NCI-H146 treated with DMSO at 0.1 percent for 48 hours (cell line): ENCODE data around the gene PAK1.
"Not testable (repeated sequence)": the region's sequence is repeated elsewhere in the genome, so short reads cannot be mapped to it uniquely, and the experiment has no call there.

Source experiments
- DNase-seq: peaks from one replicate; lab custom pipeline; 2025; ENCODE audit not compliant: unreplicated experiment; lab: John Stamatoyannopoulos, UW

PAK1 gene

DNA sequence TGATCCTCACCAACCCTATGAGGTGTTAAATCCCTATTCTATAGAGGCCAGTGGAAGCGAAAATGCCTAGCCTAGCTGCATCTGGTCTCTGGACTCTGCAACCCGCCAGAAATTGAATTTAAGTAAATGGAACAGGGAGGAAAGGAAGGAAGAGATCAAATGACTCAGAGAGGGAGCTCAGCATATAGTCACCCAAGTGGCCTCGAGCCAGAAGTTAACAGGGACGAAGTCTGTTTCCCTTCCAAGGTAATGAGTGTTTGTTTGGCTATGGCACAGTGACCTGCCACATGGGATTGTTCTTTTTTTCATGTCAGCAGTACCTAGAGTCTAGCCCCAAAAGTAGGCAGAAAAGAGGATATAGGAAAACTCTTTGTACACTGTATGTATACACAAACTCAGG, 66.3 kb downstream of the PAK1 start:
- DNase-seq, result no peak

DNA sequence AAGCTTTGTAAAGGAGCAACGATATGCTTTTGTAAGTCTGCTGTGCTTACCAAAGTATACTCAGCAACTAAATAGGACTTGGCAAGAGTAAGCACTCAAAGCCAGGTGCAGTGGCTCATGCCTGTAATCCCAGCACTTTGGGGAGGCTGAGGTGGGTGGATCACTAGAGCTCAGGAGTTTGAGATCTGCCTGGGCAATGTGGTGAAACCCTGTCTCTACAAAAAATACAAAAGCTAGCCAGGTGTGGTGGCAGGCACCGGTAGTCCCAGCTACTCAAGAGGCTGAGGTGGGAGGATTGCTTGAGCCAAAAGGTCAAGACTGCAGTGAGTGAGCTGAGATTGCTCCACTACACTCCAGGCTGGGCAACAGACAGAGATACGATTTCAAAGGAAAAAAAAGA, 67.5 kb downstream of the PAK1 start:
- no peak for DNase-seq

DNA sequence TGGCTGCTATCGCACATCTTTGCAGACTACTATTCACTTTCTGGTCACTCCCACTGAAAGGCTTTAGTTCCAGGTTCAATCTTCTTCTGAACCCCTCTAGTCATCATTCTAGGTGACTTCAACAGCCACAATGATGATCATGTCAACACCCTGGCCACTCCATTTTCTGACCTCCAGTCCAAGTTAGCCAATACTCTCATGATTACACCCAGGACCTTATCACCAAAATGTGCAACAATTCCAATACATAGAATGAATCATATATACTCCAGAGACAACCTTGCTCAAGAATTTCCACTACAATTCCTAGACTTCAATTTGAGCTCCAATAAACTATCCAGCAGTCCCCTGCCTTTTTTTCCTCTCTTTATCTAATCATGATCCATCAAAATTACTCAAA, 70.7 kb downstream of the PAK1 start:
- DNase-seq, result no peak

- no peak for DNase-seq
Measured at GRCh38 chr11:77402218-77402556, 71.7 kb downstream of the PAK1 start.

GRCh38 chr11:77401486-77402217, 72.2 kb downstream of the PAK1 start:
- DNase-seq, result peak; percentile 66

GRCh38 chr11:77400775-77401449, 73.0 kb downstream of the PAK1 start:
- DNase-seq, result no peak

DNA sequence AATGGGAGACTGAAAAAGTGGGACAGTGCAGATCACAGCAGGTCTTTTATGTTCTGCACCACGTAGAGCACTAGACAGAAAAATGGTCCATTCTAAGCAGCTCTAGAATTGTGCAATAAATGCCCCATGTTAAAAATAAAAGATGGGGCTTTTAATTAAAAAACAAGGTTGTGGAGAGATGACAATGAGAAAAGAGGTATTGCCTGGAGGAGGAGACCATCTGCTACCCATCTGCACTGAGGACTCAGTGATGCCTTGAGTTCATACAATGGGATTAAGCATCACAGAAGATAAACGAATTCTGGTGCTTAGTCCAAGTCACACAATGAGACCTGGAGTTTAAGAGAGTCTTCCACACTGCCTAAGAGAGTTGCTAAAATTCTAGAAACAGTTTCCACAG, 73.6 kb downstream of the PAK1 start:
- DNase-seq, result no peak

DNA sequence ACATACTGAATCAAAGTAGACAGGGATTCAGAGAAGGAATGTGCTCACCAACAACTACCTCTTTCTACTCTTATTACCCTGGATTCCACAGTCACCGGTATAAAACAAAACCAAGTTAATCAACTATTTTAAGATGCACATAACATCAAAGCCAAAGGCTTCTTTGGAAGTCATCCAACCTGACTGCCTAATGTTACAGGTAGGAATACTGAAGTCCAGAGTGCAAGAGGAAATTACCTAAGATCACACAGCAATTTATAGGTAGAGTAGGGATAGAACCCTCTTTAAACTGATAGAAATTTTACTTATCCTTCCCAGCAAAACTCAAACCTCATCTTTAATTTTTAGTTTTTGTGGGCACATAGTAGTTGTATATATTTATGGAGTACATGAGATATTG, 76.3 kb downstream of the PAK1 start:
- no peak for DNase-seq

DNA sequence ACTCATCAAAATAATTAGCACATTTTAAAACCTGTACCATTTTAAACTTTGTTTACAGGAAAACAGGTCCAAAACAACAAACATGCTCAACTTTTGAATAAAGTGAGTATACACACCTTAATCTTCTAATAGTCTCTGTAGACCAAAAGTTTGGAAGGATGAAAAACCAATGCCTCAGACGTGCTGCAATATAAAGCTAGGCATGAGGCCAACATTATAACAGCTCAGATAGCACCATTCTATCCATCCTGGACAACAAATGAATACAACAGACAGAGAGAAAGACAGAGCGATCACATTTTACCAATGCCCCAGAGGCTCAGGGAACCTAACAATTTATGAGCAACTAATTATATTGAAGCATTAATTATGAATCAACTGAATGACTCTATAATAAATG, 77.0 kb downstream of the PAK1 start:
- no peak for DNase-seq

DNA sequence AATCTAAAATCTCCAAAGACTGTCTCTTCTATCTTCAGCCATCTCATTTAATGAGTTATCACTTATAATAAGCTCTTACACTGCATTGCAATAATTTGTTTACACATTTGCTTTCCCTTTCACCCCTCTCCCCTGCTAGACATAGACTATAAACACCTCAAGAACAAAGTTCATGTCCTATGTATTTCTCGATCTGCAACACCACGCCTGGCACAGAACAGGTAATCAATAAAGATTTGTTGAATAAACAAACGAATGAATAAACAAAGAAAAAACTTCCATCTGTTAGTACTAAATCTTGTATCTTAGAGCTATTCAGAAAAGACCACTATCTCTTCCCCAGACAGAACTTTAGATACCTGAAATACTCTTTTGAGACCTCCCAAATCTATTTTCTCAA, 77.6 kb downstream of the PAK1 start:
- no peak for DNase-seq

- no peak for DNase-seq
Measured at GRCh38 chr11:77395460-77396173, 78.3 kb downstream of the PAK1 start.

GRCh38 chr11:77392842-77393241, 81.1 kb downstream of the PAK1 start:
- no peak for DNase-seq

- no peak for DNase-seq
Measured at GRCh38 chr11:77387701-77388100, 86.2 kb downstream of the PAK1 start.

DNA sequence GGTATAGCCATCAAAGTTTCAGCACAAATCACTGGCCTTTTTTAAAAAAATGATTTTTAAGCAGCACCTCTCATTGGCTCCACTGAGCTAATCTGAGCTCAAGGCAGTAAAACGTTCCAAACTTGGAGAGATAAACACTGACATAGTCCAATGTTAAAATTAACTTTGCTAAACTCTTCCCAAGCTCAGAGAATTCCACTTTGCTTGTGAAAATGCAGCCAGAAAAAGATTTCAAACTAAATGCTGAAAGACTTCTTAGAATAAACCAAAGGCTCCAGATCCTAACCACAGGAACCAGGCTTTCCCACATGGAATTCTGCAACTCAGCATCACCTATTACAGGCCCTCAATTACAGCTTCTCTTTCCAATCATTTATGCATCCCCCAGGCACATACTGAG, 87.7 kb downstream of the PAK1 start:
- no peak for DNase-seq

GRCh38 chr11:77385255-77385771, 88.6 kb downstream of the PAK1 start:
- not testable (repeated sequence) for DNase-seq

DNA sequence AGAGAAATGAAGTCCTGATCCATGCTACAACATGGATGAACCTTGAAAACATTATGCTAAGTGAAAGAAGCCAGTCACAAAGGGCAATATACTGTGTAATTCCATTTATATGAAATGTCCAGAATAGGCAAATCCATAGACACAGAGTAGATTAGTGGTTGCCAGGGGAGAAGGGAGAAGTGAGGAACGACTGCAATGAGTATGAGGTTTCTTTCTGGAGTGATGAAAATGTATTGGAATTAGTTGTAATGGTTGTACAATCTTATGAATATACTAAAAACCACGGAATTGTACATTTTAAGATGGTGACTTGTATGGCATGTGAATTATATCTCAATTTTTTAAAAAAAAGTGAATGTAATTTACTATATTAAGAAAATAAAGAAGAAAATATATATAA, 89.3 kb downstream of the PAK1 start:
- DNase-seq, result no peak

DNA sequence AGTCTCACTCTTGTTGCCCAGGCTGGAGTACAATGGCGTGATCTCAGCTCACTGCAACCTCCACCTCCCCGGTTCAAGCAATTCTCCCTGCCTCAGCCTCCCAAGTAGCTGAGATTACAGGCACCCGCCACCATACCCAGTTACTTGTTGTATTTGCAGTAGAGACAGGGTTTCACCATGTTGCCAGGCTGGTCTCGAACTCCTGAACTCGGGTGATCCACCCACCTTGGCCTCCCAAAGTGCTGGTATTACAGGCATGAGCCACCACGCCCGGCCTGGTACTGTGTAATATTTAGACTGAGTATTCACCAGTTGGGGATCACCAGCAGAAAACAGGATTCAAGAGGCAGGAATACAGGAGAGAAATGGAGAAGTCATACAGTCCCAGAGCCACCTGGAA, 90.5 kb downstream of the PAK1 start:
- not testable (repeated sequence) for DNase-seq

GRCh38 chr11:77381729-77382665, 91.9 kb downstream of the PAK1 start:
- DNase-seq, result no peak

DNA sequence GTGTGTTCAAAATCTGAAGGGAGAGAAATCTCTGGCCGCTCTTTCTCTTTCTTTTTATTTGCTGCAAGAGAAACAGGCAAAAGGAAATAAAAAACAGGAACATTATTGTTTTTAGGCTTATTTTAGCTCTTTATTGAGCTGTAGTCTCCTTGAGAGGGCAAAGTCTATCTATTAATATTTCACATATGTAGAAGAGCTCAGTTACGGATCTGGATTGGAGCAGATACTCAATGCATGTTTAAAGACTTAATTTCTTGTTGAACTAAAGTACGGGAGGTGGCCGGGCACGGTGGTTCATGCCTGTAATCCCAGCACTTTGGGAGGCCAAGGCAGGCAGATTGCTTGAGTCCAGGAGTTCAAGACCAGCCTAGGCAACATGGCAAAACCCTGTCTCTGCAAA, 94.0 kb downstream of the PAK1 start:
- no peak for DNase-seq

- no peak for DNase-seq
Measured at GRCh38 chr11:77379253-77379652, 94.6 kb downstream of the PAK1 start.

DNA sequence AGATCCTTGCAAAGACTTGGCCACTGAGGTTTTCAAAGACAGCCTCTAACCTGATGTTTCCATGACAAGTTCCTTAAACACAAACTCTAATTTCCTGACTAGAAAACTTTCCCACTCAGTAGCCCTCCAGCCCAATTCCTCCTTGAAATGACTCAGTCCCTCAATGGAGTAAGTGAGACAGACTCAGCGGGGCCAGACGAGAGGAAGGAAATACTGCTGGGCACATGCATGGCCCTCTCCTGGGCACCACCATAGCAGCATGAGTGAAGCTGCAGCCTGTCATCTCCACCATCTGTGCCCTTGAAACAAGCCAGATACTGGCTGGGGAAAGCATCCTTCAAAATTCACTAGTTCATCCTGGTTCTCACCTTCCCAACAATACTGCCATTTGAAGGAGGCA, 96.2 kb downstream of the PAK1 start:
- DNase-seq, result no peak
